B cell (primary cell): ENCODE results near the gene LIPM.

Source experiments
- EZH2 ChIP-seq: IDR thresholded peaks from 2 replicates; pipeline ENCODE4 v1.6.1; 2012; ENCODE audit warnings: borderline replicate concordance, low read depth, mild to moderate bottlenecking, moderate library complexity, low read length; ENCODE audit not compliant: insufficient read depth, poor library complexity, severe bottlenecking
- TF ChIP-seq, protein P1 (sequence below): fragments of 200-600 bp; IDR thresholded peaks from one replicate; pipeline ENCODE4 v1.8.0; 2022; ENCODE audit warnings: antibody characterized with exemption, mild to moderate bottlenecking

DNA sequence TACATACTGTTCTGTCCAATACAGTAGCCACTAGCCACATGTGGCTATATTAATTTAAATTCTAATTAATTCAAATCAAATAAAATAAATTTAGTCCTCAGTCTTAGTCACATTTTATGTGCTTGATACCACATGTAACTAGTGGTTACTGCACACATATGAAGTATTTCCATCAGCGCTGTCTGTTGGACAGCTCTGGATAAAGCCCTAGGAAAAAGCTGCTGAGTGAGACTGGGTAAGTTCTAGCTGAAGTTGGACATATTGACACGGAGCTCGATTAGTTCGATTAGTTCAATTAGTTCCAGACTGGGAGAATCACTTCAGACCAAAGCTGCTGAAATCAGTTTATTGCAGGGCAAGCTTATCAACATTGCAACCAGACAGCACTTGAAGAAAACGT lies 15.1 kb upstream of the LIPM start:
- TF ChIP-seq, protein P1, sequence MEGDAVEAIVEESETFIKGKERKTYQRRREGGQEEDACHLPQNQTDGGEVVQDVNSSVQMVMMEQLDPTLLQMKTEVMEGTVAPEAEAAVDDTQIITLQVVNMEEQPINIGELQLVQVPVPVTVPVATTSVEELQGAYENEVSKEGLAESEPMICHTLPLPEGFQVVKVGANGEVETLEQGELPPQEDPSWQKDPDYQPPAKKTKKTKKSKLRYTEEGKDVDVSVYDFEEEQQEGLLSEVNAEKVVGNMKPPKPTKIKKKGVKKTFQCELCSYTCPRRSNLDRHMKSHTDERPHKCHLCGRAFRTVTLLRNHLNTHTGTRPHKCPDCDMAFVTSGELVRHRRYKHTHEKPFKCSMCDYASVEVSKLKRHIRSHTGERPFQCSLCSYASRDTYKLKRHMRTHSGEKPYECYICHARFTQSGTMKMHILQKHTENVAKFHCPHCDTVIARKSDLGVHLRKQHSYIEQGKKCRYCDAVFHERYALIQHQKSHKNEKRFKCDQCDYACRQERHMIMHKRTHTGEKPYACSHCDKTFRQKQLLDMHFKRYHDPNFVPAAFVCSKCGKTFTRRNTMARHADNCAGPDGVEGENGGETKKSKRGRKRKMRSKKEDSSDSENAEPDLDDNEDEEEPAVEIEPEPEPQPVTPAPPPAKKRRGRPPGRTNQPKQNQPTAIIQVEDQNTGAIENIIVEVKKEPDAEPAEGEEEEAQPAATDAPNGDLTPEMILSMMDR = no peak
- no peak for TF ChIP-seq EZH2
